ENCODE measurements around the gene KMT2C.
A peak's percentile ranks its signal among the peaks of the same experiment; 100 is the strongest.
"Not testable (repeated sequence)": the region's sequence is repeated elsewhere in the genome, so short reads cannot be mapped to it uniquely, and the experiment has no call there.

KMT2C gene

GRCh38 chr7:152266859-152267258, 168.9 kb downstream of the KMT2C start:
- H3K4me2 ChIP-seq (ENCODE audit: low read length, poor library complexity, severe bottlenecking) = not testable (repeated sequence)

DNA sequence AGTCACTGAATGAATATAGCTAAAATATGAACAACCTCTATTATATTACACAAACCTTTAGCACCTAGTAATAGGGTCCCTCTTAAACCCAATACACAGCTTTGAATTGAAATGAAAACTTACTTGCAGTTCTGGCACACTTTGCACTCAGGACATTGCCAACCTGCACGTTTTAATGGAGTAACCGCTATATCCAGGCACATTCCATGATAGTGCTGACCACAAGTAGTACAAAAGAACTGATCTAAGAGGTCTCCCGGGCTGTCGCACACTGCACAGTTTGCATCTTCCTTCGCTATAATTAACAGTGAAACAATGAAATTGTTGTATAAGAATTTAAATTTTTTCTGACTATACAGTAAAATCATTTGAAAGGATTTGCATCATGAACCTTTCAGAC, 170.9 kb downstream of the KMT2C start:
- not testable (repeated sequence) for H3K18ac ChIP-seq (ENCODE audit: low read depth in 1 of 2, low read length in 2 of 2); H3K9ac ChIP-seq (ENCODE audit: low read length); H2AFZ ChIP-seq (ENCODE audit: low read depth, low read length); H2BK12ac ChIP-seq (ENCODE audit: low read length in 2 of 2); DNase-seq; H3K9me3 ChIP-seq (ENCODE audit: control insufficient read depth, low read length); H4K8ac ChIP-seq (ENCODE audit: low read length); H3K4ac ChIP-seq (ENCODE audit: low read depth in 1 of 2, low read length in 2 of 2); H2BK15ac ChIP-seq (ENCODE audit: low read depth, poor library complexity, severe bottlenecking); H4K91ac ChIP-seq (ENCODE audit: low read length); H3K14ac ChIP-seq (ENCODE audit: low read length in 2 of 2); H3K27ac ChIP-seq (ENCODE audit: low read length, poor library complexity, severe bottlenecking); H3K4me2 ChIP-seq (ENCODE audit: low read length, poor library complexity, severe bottlenecking); H3K4me3 ChIP-seq (ENCODE audit: insufficient read depth in 1 of 2, low read depth in 1 of 2, low read length in 2 of 2); H3K23ac ChIP-seq (ENCODE audit: low read length in 2 of 2); H2BK120ac ChIP-seq (ENCODE audit: low read depth, low read length); H3K79me1 ChIP-seq (replicated peaks; ENCODE audit: low read length, poor library complexity, severe bottlenecking); H3K27me3 ChIP-seq (ENCODE audit: control insufficient read depth in 1 of 2, insufficient read depth in 1 of 2, low read length in 2 of 2); H2BK5ac ChIP-seq (ENCODE audit: low read depth, low read length, poor library complexity, severe bottlenecking); H2AK5ac ChIP-seq (ENCODE audit: low read length, severe bottlenecking); H3K4me1 ChIP-seq (ENCODE audit: control insufficient read depth, insufficient read depth, low read depth, low read length)
- H3K36me3 ChIP-seq (ENCODE audit: control insufficient read depth in 1 of 2, insufficient read depth in 2 of 2, low read depth in 1 of 2, low read length in 2 of 2) = peaks cover 6 to 23% of the 10 kb centered on the region in 2 experiments
- WGBS = 71% methylated on average over 2 of the region's 5 CpGs

More at GRCh38 chr7:152266859-152267258, 168.9 kb downstream of the KMT2C start:
- H2AK5ac ChIP-seq (ENCODE audit: low read length, severe bottlenecking); H3K23ac ChIP-seq (ENCODE audit: low read length in 2 of 2); H3K4ac ChIP-seq (ENCODE audit: low read depth in 1 of 2, low read length in 2 of 2); H4K8ac ChIP-seq (ENCODE audit: low read length); H2AFZ ChIP-seq (ENCODE audit: low read depth, low read length); H3K9ac ChIP-seq (ENCODE audit: low read length); H3K79me1 ChIP-seq (replicated peaks; ENCODE audit: low read length, poor library complexity, severe bottlenecking); H2BK12ac ChIP-seq (ENCODE audit: low read length in 2 of 2); H3K4me3 ChIP-seq (ENCODE audit: insufficient read depth in 1 of 2, low read depth in 1 of 2, low read length in 2 of 2); H3K27ac ChIP-seq (ENCODE audit: low read length, poor library complexity, severe bottlenecking); DNase-seq; H3K18ac ChIP-seq (ENCODE audit: low read depth in 1 of 2, low read length in 2 of 2); H3K14ac ChIP-seq (ENCODE audit: low read length in 2 of 2); H3K9me3 ChIP-seq (ENCODE audit: control insufficient read depth, low read length); H3K27me3 ChIP-seq (ENCODE audit: control insufficient read depth in 1 of 2, insufficient read depth in 1 of 2, low read length in 2 of 2); H2BK15ac ChIP-seq (ENCODE audit: low read depth, poor library complexity, severe bottlenecking); H4K91ac ChIP-seq (ENCODE audit: low read length); H2BK5ac ChIP-seq (ENCODE audit: low read depth, low read length, poor library complexity, severe bottlenecking); H3K4me1 ChIP-seq (ENCODE audit: control insufficient read depth, insufficient read depth, low read depth, low read length); H2BK120ac ChIP-seq (ENCODE audit: low read depth, low read length): not testable (repeated sequence)
- 97% methylated on average over 2 of the region's 2 CpGs for WGBS
- H3K36me3 ChIP-seq (ENCODE audit: control insufficient read depth in 1 of 2, insufficient read depth in 2 of 2, low read depth in 1 of 2, low read length in 2 of 2) = peaks cover 5 to 29% of the 10 kb centered on the region in 2 experiments

DNA sequence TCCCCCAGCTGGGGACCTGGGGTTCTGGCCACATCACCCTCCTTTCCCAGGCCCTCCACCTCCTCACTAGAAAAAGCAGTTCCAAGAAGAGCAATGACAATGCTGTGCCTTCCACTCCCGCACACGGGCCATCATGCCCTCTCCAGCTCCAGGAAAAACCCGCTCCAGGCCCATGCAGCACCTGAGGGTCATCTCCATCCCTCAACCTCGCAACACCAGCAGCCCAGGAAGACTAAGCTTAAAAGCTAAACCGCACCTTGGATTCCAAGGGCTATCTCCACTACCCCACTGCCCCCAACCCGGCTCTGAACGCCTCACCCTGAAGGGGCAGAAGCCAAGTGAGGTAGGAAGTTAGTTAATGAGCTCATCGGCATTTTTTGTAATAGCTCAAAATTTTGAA, 173.7 kb downstream of the KMT2C start:
- not testable (repeated sequence) for DNase-seq; H3K27ac ChIP-seq (ENCODE audit: low read length, poor library complexity, severe bottlenecking); H2BK120ac ChIP-seq (ENCODE audit: low read depth, low read length); H3K4me1 ChIP-seq (ENCODE audit: control insufficient read depth, insufficient read depth, low read depth, low read length); H2AFZ ChIP-seq (ENCODE audit: low read depth, low read length); H3K23ac ChIP-seq (ENCODE audit: low read length in 2 of 2); H2AK5ac ChIP-seq (ENCODE audit: low read length, severe bottlenecking); H3K79me1 ChIP-seq (replicated peaks; ENCODE audit: low read length, poor library complexity, severe bottlenecking); H4K8ac ChIP-seq (ENCODE audit: low read length); H4K91ac ChIP-seq (ENCODE audit: low read length); H2BK12ac ChIP-seq (ENCODE audit: low read length in 2 of 2); H3K4me3 ChIP-seq (ENCODE audit: insufficient read depth in 1 of 2, low read depth in 1 of 2, low read length in 2 of 2); H3K4ac ChIP-seq (ENCODE audit: low read depth in 1 of 2, low read length in 2 of 2); H2BK5ac ChIP-seq (ENCODE audit: low read depth, low read length, poor library complexity, severe bottlenecking); H3K9me3 ChIP-seq (ENCODE audit: control insufficient read depth, low read length); H3K14ac ChIP-seq (ENCODE audit: low read length in 2 of 2); H3K4me2 ChIP-seq (ENCODE audit: low read length, poor library complexity, severe bottlenecking); H3K27me3 ChIP-seq (ENCODE audit: control insufficient read depth in 1 of 2, insufficient read depth in 1 of 2, low read length in 2 of 2); H2BK15ac ChIP-seq (ENCODE audit: low read depth, poor library complexity, severe bottlenecking); H3K9ac ChIP-seq (ENCODE audit: low read length)
- H3K36me3 ChIP-seq (ENCODE audit: control insufficient read depth in 1 of 2, insufficient read depth in 2 of 2, low read depth in 1 of 2, low read length in 2 of 2) = peaks cover 6 to 23% of the 10 kb centered on the region in 2 experiments
- 99% methylated on average over 6 of the region's 8 CpGs for WGBS
- peak overlapping the region in 1 of 2 experiments; percentile 12 for H3K18ac ChIP-seq (ENCODE audit: low read depth in 1 of 2, low read length in 2 of 2)

DNA sequence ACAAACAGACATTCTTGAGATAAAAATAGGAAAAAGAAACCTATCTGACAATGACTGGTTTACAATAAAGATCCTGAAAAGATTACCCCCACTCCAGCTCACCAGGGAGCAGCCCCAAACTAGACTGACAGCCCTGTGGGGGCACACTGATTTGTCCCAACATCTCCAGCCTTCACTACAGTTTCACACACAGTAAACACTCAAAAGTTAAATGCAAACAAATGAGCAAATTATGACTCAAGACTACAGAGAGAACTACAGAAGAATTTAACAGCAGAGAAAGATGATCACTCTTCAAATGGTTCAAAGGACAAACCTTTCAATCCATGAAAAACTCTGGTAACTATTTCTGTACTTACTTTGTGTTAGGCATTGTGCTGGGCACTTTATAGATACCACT, 176.2 kb downstream of the KMT2C start:
- not testable (repeated sequence) for H2AK5ac ChIP-seq (ENCODE audit: low read length, severe bottlenecking); H3K9me3 ChIP-seq (ENCODE audit: control insufficient read depth, low read length); H3K4ac ChIP-seq (ENCODE audit: low read depth in 1 of 2, low read length in 2 of 2); H2AFZ ChIP-seq (ENCODE audit: low read depth, low read length); H2BK15ac ChIP-seq (ENCODE audit: low read depth, poor library complexity, severe bottlenecking); H3K27me3 ChIP-seq (ENCODE audit: control insufficient read depth in 1 of 2, insufficient read depth in 1 of 2, low read length in 2 of 2); H2BK12ac ChIP-seq (ENCODE audit: low read length in 2 of 2); H2BK120ac ChIP-seq (ENCODE audit: low read depth, low read length); H3K18ac ChIP-seq (ENCODE audit: low read depth in 1 of 2, low read length in 2 of 2); H3K14ac ChIP-seq (ENCODE audit: low read length in 2 of 2); H2BK5ac ChIP-seq (ENCODE audit: low read depth, low read length, poor library complexity, severe bottlenecking); H3K4me3 ChIP-seq (ENCODE audit: insufficient read depth in 1 of 2, low read depth in 1 of 2, low read length in 2 of 2); H3K27ac ChIP-seq (ENCODE audit: low read length, poor library complexity, severe bottlenecking); H4K91ac ChIP-seq (ENCODE audit: low read length); H3K4me2 ChIP-seq (ENCODE audit: low read length, poor library complexity, severe bottlenecking); H3K23ac ChIP-seq (ENCODE audit: low read length in 2 of 2); H4K8ac ChIP-seq (ENCODE audit: low read length); H3K4me1 ChIP-seq (ENCODE audit: control insufficient read depth, insufficient read depth, low read depth, low read length); H3K9ac ChIP-seq (ENCODE audit: low read length)
- DNase-seq = peak; percentile 46
- H3K79me1 ChIP-seq (replicated peaks; ENCODE audit: low read length, poor library complexity, severe bottlenecking) = peaks cover 10% of the 10 kb centered on the region
- H3K36me3 ChIP-seq (ENCODE audit: control insufficient read depth in 1 of 2, insufficient read depth in 2 of 2, low read depth in 1 of 2, low read length in 2 of 2) = peaks cover 6 to 23% of the 10 kb centered on the region in 2 experiments

All from mesenchymal stem cell (in vitro differentiated cells and primary cell).